NAMALWA (cell line): ENCODE measurements around the gene GPR6.

Source experiments
- DNase-seq: peaks from one replicate; pipeline ENCODE4 v3.0.0-alpha.2; 2015; ENCODE audit warnings: low spot score

The GPR6 gene, protein sequence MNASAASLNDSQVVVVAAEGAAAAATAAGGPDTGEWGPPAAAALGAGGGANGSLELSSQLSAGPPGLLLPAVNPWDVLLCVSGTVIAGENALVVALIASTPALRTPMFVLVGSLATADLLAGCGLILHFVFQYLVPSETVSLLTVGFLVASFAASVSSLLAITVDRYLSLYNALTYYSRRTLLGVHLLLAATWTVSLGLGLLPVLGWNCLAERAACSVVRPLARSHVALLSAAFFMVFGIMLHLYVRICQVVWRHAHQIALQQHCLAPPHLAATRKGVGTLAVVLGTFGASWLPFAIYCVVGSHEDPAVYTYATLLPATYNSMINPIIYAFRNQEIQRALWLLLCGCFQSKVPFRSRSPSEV

DNA sequence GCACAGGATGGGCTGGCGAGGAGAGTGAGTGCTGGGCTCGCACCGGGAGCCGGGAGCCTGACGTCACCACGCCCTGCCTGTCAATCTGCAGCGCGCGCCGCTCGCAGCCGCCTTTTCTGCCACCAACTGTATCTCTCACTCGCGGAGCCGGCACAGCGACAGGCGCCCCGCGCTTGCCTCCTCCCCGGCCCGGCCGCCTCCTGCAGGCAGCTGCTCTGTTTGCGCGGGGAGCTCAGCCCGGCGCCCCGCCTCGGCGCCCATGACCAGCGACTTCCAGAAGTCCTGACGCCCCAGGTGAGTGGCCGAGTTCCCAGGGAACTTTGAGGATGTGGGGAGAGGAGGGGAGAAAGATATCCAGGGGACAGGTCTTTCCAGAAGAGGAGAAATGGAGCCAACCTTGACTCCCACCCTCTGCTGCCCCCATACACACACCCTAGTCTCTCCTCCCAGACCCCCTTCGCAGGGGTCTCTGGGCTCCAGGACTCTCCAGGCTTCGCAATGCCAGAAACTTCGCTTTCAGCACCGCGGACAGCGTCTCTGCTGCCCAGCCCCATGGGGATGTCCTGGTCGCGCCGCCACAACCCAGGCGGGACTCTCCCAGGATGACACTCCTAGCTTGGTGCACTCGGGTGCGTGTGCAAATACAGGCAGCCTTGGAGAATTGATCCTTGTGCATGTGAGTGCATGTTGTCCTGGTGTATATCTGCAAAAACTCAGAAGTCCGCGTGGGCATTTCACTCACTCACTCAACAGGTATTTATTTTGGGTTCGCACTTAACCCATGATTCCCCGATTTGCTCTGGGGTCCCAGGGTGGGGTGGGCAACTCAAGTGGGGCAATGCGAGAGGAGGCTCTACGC lies at the start of gene GPR6:
Gene GPR6, plus strand, starts transcription at position 138 of the 859 bp plus-strand sequence. CDS start 802 bp downstream, outside the sequence.
- peak; percentile 26 for DNase-seq

GRCh38 chr6:109934293-109934692 lies 43.8 kb upstream of the GPR6 start:
- DNase-seq = no peak

GRCh38 chr6:109939654-109940053 lies 38.5 kb upstream of the GPR6 start:
- DNase-seq = no peak

- no peak for DNase-seq
These were observed 33.7 kb upstream of the GPR6 start for GRCh38 chr6:109944448-109944847.

GRCh38 chr6:109945091-109945490 lies 33.0 kb upstream of the GPR6 start:
- no peak for DNase-seq

DNA sequence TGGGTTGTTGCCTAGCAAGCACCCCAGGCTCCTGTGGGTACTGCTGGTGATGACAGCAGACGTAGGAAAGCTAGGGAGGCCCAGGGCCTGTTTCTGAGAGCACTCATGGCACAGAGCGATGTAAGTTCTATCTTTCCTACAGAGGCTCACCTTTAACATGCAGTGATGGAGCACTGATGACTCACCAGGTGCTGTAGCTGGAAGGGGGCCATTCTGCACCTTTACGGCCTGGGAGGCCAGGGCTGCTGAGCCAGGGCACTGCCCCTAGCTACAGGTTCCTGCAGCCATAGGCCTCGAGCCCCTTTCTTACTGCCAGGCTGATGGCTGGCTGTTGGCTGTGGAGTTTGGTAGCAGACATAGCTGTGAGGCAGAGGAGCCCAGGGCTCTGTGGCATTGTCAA lies 31.1 kb upstream of the GPR6 start:
- no peak for DNase-seq

DNA sequence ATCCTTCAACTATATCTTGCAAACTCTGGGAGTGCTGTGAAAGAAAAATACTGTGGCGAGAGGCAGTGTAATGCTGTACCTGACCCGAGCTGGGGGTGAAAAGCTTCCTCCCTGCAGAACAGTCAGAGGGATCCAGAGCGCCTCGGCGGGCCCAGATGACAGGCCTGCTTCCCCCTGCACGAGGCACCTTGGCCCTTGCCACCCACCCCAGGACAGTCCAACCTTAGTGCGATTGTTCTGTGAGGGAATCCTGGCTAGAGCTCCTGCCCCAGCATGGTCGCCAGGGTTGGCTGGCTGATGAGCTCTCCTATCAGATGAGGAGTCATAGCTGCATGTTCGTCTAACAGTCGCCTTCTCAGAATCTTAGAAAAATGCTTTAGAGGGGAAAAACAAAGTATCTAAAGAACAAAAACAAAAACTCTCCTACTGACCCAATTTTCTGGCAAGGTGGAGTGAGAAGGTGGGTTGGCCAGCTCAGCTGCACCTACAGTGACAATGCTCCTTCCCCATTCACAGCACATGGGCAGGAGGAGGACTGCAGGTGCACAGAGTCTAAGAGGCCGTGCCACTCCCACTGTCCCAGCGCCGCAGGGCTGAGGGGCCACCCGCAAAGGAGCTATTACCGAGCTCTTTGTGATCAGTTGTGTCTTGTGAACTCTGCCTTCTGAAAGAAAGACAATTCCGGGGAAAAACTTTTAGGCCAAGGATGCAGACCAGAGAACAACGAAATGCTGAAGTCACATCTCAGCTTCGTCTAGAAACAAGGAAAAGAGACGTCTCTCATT lies 28.6 kb upstream of the GPR6 start:
- DNase-seq = no peak

DNA sequence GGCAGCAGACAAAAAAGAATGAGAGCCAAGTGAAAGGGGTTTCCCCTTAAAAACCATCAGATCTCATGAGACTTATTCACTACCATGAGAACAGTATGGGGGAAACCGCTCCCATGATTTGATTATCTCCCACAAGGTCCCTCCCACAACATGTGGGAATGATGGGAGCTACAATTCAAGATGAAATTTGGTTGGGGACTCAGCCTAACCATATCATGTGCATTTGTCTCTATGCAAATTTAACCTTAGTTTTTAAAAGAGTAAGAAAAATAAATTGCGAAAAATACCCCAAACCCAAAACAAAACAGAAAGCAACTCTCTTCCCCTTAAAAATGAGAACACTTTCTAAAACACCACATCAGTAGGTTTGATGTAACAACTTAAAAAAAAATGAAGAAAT lies 22.6 kb upstream of the GPR6 start:
- no peak for DNase-seq

- DNase-seq = no peak
These were observed 19.5 kb upstream of the GPR6 start for GRCh38 chr6:109958626-109959025.

DNA sequence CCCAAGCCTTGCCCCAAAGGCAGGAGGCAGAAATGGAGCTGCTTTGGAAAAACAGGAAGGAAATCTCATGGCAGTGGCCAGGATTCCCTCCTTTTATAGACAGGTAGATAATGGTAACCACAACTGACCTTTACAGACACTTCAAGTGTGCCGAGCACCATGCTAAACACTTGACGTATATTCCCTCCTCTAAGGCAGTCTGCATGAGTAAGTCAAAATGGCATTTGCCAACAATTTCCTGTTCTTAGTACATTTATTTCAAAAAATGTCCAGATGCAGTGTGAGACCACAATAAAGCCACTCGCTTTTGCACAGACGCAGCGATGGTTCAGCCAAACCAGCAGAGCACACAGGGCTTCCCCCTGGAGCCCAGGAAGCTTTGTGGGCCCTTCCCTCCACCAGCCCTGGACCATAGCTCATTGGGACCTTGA lies 16.5 kb upstream of the GPR6 start:
- no peak for DNase-seq

DNA sequence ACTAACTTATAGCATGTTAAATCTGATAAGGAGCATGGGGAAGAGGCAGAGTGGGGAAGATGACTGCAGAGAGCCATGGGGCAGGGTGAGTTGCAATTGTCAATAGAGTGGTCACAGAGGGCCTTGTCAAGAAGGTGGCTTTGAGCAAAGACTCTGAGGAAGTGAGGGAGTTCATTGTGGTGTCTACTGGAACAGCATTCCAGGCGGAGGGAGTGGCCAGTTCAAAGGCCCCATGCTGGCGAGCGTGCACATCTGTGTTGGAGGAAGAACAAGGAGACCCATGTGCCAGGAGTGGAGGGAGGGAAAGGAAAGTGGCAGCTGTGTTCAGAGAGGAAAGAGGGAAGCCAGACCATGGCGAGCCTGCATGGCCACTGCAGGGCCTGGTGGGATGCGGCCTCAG lies 15.8 kb upstream of the GPR6 start:
- DNase-seq = no peak

GRCh38 chr6:109963598-109964170 lies 14.4 kb upstream of the GPR6 start:
- no peak for DNase-seq

DNA sequence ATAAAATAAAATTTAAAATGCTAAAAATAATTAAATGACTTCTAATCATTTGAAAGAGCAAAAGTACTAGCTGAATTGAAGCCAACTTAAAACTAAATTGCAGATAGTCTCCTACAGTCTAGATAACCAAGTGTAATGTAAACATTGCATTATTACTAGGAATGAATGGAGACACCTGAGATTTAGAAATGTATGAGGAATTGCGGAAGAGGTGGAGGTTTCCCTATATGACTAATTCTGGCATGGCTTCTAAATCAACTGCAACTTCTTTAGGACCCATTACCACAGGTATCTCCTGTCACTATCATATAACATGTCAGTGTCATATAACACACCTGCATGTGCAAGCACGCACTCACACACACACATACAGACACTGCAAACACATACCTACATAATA lies 13.2 kb upstream of the GPR6 start:
- no peak for DNase-seq

GRCh38 chr6:109966299-109966698 lies 11.8 kb upstream of the GPR6 start:
- no peak for DNase-seq

DNA sequence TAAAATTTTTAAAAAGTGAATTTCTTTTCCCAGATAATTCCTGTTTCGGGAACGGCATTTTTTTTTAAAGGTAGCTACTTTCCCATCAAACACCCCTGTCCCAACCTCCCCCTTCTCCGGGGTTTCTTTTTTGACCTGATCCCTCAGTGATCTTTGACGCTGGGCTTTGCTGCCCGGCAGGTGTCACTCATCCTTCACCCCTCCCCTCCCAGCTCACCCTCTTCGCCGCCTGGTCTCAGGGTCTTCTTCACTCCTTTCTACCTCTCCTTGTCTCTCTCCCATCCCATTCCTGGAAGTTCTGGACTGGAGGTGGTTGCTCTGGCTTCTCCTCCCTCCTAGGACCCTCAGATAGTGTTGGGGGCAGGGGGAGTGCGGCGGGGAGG lies 329 bp upstream of the GPR6 start:
- no peak for DNase-seq

GRCh38 chr6:109979033-109979921 lies 1.2 kb downstream of the GPR6 start:
- no peak for DNase-seq

DNA sequence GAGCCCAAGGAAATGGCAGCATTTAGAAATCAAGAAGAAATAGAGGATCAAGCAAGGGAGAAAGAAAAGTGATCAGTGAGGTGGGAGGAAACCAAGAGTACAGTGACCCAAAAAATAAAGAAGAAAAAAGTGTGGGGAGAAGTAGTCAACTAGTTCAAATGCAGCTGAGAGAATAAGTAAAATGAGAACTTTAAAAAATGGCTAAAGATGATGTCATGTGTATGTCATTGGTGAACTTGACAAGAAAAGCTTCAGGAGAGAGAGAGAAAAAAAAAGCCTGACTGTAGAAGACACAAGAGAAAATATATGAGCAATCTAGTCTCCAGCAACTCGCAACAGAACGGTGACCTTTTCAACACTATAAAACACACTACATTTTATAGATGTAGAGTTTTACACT lies 6.3 kb downstream of the GPR6 start:
- no peak for DNase-seq

GRCh38 chr6:109987196-109987595 lies 9.1 kb downstream of the GPR6 start:
- no peak for DNase-seq

GRCh38 chr6:109991201-109992101 lies 13.3 kb downstream of the GPR6 start:
- DNase-seq = no peak

GRCh38 chr6:109998159-109998785 lies 20.2 kb downstream of the GPR6 start:
- DNase-seq = no peak
